ENCODE data around the gene PI4K2B.

Gene PI4K2B

DNA sequence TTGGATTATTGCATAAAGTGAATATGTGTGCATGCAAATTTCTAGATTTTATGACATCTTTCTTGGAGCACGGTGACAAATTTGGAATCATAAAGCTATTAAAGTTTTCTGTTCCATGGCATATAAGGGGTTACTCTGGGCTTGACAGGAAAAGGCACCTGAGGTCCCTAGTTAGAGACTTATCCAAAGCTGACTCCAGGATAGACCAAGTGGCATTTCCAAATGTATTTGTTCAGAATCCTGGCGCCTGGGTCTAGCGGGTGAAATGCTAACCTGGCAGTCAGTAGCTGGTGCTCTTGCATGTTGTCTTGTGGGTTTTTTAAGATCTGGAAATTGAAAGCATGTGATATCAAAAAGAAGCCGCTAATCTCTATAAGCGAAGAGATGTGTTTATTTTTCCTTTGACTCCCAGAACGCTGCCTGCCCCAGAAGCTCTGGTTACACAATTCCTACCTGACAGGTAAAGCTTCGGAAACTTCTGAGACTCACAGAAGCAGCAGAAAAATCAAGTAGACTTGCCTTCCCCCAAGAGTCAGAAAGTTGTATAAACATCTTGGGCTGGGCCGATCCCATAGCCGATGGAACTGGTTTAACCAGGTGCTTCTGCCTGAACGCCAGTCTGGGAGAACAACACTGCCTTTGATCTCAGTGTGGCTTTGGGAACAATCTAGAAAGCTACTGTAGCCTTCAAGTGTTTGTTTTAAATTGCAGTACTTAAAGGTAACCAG is 65.8 kb downstream of the PI4K2B start:
- in situ Hi-C loops (cut with HindIII; ENCODE audit: low pct_ligation_motif_present, low sequenced_read_pairs), result no loop called here
- H3K27me3 ChIP-seq (replicated peaks), result no peaks in the 10 kb centered on the region
- DNase-seq, result no peak
- TF ChIP-seq, protein P1, sequence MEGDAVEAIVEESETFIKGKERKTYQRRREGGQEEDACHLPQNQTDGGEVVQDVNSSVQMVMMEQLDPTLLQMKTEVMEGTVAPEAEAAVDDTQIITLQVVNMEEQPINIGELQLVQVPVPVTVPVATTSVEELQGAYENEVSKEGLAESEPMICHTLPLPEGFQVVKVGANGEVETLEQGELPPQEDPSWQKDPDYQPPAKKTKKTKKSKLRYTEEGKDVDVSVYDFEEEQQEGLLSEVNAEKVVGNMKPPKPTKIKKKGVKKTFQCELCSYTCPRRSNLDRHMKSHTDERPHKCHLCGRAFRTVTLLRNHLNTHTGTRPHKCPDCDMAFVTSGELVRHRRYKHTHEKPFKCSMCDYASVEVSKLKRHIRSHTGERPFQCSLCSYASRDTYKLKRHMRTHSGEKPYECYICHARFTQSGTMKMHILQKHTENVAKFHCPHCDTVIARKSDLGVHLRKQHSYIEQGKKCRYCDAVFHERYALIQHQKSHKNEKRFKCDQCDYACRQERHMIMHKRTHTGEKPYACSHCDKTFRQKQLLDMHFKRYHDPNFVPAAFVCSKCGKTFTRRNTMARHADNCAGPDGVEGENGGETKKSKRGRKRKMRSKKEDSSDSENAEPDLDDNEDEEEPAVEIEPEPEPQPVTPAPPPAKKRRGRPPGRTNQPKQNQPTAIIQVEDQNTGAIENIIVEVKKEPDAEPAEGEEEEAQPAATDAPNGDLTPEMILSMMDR (IDR thresholded peaks at IDR 0.05; ENCODE audit: low read depth, low read length, missing control alignments), result no peak
- H3K27ac ChIP-seq, result no peak overlapping the region
- no peaks in the 10 kb centered on the region for H3K36me3 ChIP-seq (replicated peaks)
- no peak overlapping the region for H3K4me3 ChIP-seq (ENCODE audit: low read depth, low read length)

- no peaks in the 10 kb centered on the region for H3K27me3 ChIP-seq (replicated peaks)
- in situ Hi-C loops (cut with HindIII; ENCODE audit: low pct_ligation_motif_present, low sequenced_read_pairs), result no loop called here
Observed at GRCh38 chr4:25301471-25301870, 67.6 kb downstream of the PI4K2B start.

DNA sequence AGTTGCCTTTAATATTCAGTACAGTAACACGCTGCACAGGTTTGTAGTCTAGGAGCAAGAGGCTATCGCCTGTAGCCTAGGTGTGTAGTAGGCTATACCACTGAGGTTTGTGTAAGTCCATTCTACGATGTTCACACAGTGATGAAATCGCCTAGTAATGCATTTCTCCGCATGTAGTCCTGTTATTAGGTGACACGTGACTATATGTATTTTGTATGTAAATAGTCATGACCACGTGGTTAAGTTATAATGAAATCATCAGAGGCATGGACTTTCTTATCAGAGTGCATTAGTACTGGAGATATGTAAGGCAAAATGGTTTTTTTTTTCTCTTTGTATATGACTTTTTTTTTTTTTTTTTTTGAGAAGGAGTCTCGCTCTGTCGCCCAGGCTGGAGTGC is 68.8 kb downstream of the PI4K2B start:
- no peak overlapping the region for H3K4me3 ChIP-seq (ENCODE audit: low read depth, low read length)
- in situ Hi-C loops (cut with HindIII; ENCODE audit: low pct_ligation_motif_present, low sequenced_read_pairs), result no loop called here
- no peaks in the 10 kb centered on the region for H3K27me3 ChIP-seq (replicated peaks)
- no peaks in the 10 kb centered on the region for H3K36me3 ChIP-seq (replicated peaks)
- no peak overlapping the region for H3K27ac ChIP-seq
- TF ChIP-seq, protein P1 (IDR thresholded peaks at IDR 0.05; ENCODE audit: low read depth, low read length, missing control alignments), result no peak
- DNase-seq, result no peak

More at GRCh38 chr4:25301471-25301870, 67.6 kb downstream of the PI4K2B start:
- H3K27ac ChIP-seq, result no peak overlapping the region
- no peaks in the 10 kb centered on the region for H3K36me3 ChIP-seq (replicated peaks)
- TF ChIP-seq, protein P1 (IDR thresholded peaks at IDR 0.05; ENCODE audit: low read depth, low read length, missing control alignments), result no peak
- H3K4me3 ChIP-seq (ENCODE audit: low read depth, low read length), result no peak overlapping the region
- no peak for DNase-seq

GRCh38 chr4:25303578-25303977 is 69.7 kb downstream of the PI4K2B start:
- no peak for DNase-seq
- Histone ChIP-seq H3K27me3 (replicated peaks) (no peaks in the 10 kb centered on the region), H3K4me3 (ENCODE audit: low read depth, low read length) (no peak overlapping the region), H3K27ac (no peak overlapping the region), H3K36me3 (replicated peaks) (no peaks in the 10 kb centered on the region)
- in situ Hi-C loops (cut with HindIII; ENCODE audit: low pct_ligation_motif_present, low sequenced_read_pairs), result no loop called here
- TF ChIP-seq, protein P1 (IDR thresholded peaks at IDR 0.05; ENCODE audit: low read depth, low read length, missing control alignments), result no peak

DNA sequence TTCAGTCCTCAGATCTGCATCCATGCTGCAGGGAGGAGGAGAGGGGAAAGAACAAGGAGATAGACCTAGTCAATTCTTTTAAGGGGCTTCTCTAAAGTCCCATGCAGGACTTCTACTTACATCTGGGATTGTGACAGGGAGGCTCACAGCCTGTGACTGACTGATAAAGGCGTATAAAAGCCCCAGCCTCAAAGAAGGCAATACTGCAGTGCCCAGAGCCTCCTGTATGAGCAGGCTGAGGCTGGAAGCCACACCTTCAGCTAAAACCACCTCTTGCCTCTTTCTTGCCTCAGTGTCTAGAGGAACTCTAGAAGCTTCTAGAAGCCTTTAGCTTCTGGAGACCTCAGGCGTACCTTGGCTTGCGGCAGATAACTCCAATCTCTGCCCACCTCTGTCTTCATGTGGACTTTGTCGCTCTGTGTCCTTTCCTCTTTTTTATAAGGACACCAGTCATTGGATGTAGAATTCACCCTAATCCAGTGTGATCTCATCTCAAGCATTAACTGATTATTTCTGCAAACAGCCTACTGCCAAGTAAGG is 72.8 kb downstream of the PI4K2B start:
- Histone ChIP-seq H3K27ac (no peak overlapping the region), H3K27me3 (replicated peaks) (no peaks in the 10 kb centered on the region), H3K4me3 (ENCODE audit: low read depth, low read length) (no peak overlapping the region), H3K36me3 (replicated peaks) (no peaks in the 10 kb centered on the region)
- in situ Hi-C loops (cut with HindIII; ENCODE audit: low pct_ligation_motif_present, low sequenced_read_pairs), result no loop called here
- no peak for DNase-seq
- TF ChIP-seq, protein P1 (IDR thresholded peaks at IDR 0.05; ENCODE audit: low read depth, low read length, missing control alignments), result no peak

All from brain microvascular endothelial cell (primary cell).